Measurements from ENCODE around the gene MAML2. TPM values are rescaled to one million over a fixed set of nuclear protein-coding genes. Genes with fewer than 3 reads are reported as not detected.

Gene MAML2
- total RNA-seq, 4 donors from 2014 or later = 20.0 to 33.7 (median 23.2) TPM

- no peaks in the 10 kb centered on the region for H3K9me3 ChIP-seq
- H3K27ac ChIP-seq (replicated peaks in 1 of 4) = no peak overlapping the region
- no peak for TF ChIP-seq POLR2A (IDR thresholded peaks at IDR 0.05; ENCODE audit: low read depth)
- no peak for TF ChIP-seq CTCF (IDR thresholded peaks at IDR 0.05)
- TF ChIP-seq EP300 (IDR thresholded peaks at IDR 0.05) = no peak
- no peak for TF ChIP-seq POLR2AphosphoS5 (IDR thresholded peaks at IDR 0.05)
- intact Hi-C loops (cut with DNase I) = no loop called here
- DNase-seq (ENCODE audit: extremely low spot score) = no peak
- WGBS = 100% methylated on average over 1 of the region's 1 CpG
- no peaks in the 10 kb centered on the region for H3K27me3 ChIP-seq
- H3K4me1 ChIP-seq = peaks cover 7 to 31% (median 24%) of the 10 kb centered on the region in 4 donors
- H3K4me3 ChIP-seq = no peak overlapping the region
- H3K36me3 ChIP-seq = no peaks in the 10 kb centered on the region
Observed at GRCh38 chr11:96280444-96280843, 62.6 kb downstream of the MAML2 start.

GRCh38 chr11:96279896-96280290, 63.1 kb downstream of the MAML2 start:
- no peak overlapping the region for H3K27ac ChIP-seq (replicated peaks in 1 of 4)
- no peak overlapping the region for H3K4me3 ChIP-seq
- H3K36me3 ChIP-seq = no peaks in the 10 kb centered on the region
- peaks cover 7 to 31% (median 24%) of the 10 kb centered on the region in 4 donors for H3K4me1 ChIP-seq
- DNase-seq (ENCODE audit: extremely low spot score) = no peak
- H3K9me3 ChIP-seq = no peaks in the 10 kb centered on the region
- no peaks in the 10 kb centered on the region for H3K27me3 ChIP-seq
- TF ChIP-seq POLR2A (IDR thresholded peaks at IDR 0.05; ENCODE audit: low read depth) = no peak
- no peak for TF ChIP-seq POLR2AphosphoS5 (IDR thresholded peaks at IDR 0.05)
- TF ChIP-seq CTCF (IDR thresholded peaks at IDR 0.05) = no peak
- no peak for TF ChIP-seq EP300 (IDR thresholded peaks at IDR 0.05)
- intact Hi-C loops (cut with DNase I) = no loop called here

- peaks cover 7 to 31% (median 24%) of the 10 kb centered on the region in 4 donors for H3K4me1 ChIP-seq
- no peaks in the 10 kb centered on the region for H3K9me3 ChIP-seq
- H3K36me3 ChIP-seq = no peaks in the 10 kb centered on the region
- TF ChIP-seq EP300 (IDR thresholded peaks at IDR 0.05) (no peak), POLR2A (IDR thresholded peaks at IDR 0.05; ENCODE audit: low read depth) (no peak), CTCF (IDR thresholded peaks at IDR 0.05) (no peak), POLR2AphosphoS5 (IDR thresholded peaks at IDR 0.05) (no peak)
- intact Hi-C loops (cut with DNase I) = no loop called here
- no peak overlapping the region for H3K27ac ChIP-seq (replicated peaks in 1 of 4)
- H3K4me3 ChIP-seq = no peak overlapping the region
- DNase-seq (ENCODE audit: extremely low spot score) = no peak
- H3K27me3 ChIP-seq = no peaks in the 10 kb centered on the region
- 83% methylated on average over 3 of the region's 3 CpGs for WGBS
Observed at GRCh38 chr11:96279018-96279895, 63.7 kb downstream of the MAML2 start.

- 64% methylated on average over 6 of the region's 6 CpGs for WGBS
- peaks cover 7 to 31% (median 25%) of the 10 kb centered on the region in 4 donors for H3K4me1 ChIP-seq
- no peaks in the 10 kb centered on the region for H3K9me3 ChIP-seq
- peak overlapping the region in 2 of 4 donors; percentile 8 to 25 for H3K27ac ChIP-seq (replicated peaks in 1 of 4)
- H3K27me3 ChIP-seq = no peaks in the 10 kb centered on the region
- no peak for DNase-seq (ENCODE audit: extremely low spot score)
- H3K36me3 ChIP-seq = no peaks in the 10 kb centered on the region
- H3K4me3 ChIP-seq = no peak overlapping the region
- intact Hi-C loops (cut with DNase I) = no loop called here
- TF ChIP-seq POLR2A (IDR thresholded peaks at IDR 0.05; ENCODE audit: low read depth) = no peak
- no peak for TF ChIP-seq CTCF (IDR thresholded peaks at IDR 0.05)
- TF ChIP-seq POLR2AphosphoS5 (IDR thresholded peaks at IDR 0.05) = no peak
- no peak for TF ChIP-seq EP300 (IDR thresholded peaks at IDR 0.05)
Observed at GRCh38 chr11:96278039-96278897, 64.7 kb downstream of the MAML2 start.

All from esophagus muscularis mucosa (tissue), 4 donors.